K562 (cell line): ENCODE measurements around the gene RPL9. TPM values are rescaled to one million over a fixed set of nuclear protein-coding genes. Genes with fewer than 3 reads are reported as not detected.
A peak's percentile ranks its signal among the peaks of the same experiment; 100 is the strongest.

ENCODE experiments used
- polyA plus RNA-seq, 8 experiments: library from polyadenylated mRNA; depleted of rRNA in 4 of 8; stranded (reverse) in 5 of 8; unstranded in 3 of 8; fragments of >200 nt; fragmentation: Nextera tagmentation in 2 of 8; fragmentation: Illumina TruSeq in 1 of 8; extraction: Ambion mirVana in 2 of 8; extraction: Trizol in 1 of 8; gene quantifications; 2 replicates each; pipeline versions ENCODE4 v1.2.1 to v1.2.3, GENCODE V29; 2011 to 2014; ENCODE audit warnings: inconsistent platforms in 1 of 8, missing spikeins in 1 of 8
- total RNA-seq, 7 experiments: library from RNA; depleted of rRNA in 6 of 7; stranded (reverse); fragments of >200 nt in 6 of 7; fragmentation: Illumina TruSeq in 2 of 7; extraction: Trizol in 2 of 7; gene quantifications; 2 replicates each; pipeline versions ENCODE4 v1.2.1 to v1.2.3, GENCODE V29; 2011 to 2021; ENCODE audit warnings: low replicate concordance in 1 of 7
- TF ChIP-seq, protein P1 (sequence below), 2 experiments: fragments of 450-650 bp in 1 of 2; sonication (generic) in 1 of 2; formaldehyde crosslinking in 1 of 2; IDR thresholded peaks; 2 replicates each; pipeline versions ENCODE4 v1.7.1 to v1.9.0; 2016 to 2022; ENCODE audit warnings: inconsistent platforms in 1 of 2, mild to moderate bottlenecking in 1 of 2, missing genetic modification reagents in 1 of 2

Gene RPL9
- total and polyA plus RNA-seq, 9 of the 15 experiments (the other 6 are each of a cell fraction or from before 2014, with no cell fraction given): 1,925 to 5,178 (median 3,033) TPM

DNA sequence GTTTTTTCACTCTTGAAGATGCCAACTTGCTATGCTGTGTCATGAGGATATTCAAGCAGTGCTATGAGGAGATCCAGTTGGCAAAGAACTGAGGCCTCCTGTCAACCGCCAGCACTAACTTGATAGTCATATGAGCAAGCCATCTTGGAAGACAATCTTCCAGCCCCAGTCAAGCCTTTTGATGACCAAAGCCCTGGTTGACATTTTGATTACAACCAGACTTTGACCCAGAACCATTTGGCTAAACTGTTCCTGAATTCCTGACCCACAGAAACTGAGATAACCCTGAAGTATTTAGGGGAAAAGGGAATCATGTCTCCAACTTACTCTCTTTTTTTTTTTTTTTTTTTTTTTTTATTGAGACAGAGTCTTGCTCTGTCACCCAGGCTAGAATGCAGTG is 35.6 kb upstream of the RPL9 start (continued):
- TF ChIP-seq, protein P1, sequence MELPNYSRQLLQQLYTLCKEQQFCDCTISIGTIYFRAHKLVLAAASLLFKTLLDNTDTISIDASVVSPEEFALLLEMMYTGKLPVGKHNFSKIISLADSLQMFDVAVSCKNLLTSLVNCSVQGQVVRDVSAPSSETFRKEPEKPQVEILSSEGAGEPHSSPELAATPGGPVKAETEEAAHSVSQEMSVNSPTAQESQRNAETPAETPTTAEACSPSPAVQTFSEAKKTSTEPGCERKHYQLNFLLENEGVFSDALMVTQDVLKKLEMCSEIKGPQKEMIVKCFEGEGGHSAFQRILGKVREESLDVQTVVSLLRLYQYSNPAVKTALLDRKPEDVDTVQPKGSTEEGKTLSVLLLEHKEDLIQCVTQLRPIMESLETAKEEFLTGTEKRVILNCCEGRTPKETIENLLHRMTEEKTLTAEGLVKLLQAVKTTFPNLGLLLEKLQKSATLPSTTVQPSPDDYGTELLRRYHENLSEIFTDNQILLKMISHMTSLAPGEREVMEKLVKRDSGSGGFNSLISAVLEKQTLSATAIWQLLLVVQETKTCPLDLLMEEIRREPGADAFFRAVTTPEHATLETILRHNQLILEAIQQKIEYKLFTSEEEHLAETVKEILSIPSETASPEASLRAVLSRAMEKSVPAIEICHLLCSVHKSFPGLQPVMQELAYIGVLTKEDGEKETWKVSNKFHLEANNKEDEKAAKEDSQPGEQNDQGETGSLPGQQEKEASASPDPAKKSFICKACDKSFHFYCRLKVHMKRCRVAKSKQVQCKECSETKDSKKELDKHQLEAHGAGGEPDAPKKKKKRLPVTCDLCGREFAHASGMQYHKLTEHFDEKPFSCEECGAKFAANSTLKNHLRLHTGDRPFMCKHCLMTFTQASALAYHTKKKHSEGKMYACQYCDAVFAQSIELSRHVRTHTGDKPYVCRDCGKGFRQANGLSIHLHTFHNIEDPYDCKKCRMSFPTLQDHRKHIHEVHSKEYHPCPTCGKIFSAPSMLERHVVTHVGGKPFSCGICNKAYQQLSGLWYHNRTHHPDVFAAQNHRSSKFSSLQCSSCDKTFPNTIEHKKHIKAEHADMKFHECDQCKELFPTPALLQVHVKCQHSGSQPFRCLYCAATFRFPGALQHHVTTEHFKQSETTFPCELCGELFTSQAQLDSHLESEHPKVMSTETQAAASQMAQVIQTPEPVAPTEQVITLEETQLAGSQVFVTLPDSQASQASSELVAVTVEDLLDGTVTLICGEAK (IDR thresholded peaks at IDR 0.05): peak; percentile 48; the same call in 1 of the 2 replicates
- TF ChIP-seq, protein P1 (CRISPR knock-in tag; IDR thresholded peaks at IDR 0.05): no peak
